ENCODE results near the gene PPP1R36.
"Not testable (repeated sequence)": the region's sequence is repeated elsewhere in the genome, so short reads cannot be mapped to it uniquely, and the experiment has no call there.

Gene PPP1R36

GRCh38 chr14:64561631-64562030, 11.9 kb downstream of the PPP1R36 start:
- H3K4me3 ChIP-seq (ENCODE audit: low read depth, low read length) = no peak overlapping the region
- TF ChIP-seq, protein P1, sequence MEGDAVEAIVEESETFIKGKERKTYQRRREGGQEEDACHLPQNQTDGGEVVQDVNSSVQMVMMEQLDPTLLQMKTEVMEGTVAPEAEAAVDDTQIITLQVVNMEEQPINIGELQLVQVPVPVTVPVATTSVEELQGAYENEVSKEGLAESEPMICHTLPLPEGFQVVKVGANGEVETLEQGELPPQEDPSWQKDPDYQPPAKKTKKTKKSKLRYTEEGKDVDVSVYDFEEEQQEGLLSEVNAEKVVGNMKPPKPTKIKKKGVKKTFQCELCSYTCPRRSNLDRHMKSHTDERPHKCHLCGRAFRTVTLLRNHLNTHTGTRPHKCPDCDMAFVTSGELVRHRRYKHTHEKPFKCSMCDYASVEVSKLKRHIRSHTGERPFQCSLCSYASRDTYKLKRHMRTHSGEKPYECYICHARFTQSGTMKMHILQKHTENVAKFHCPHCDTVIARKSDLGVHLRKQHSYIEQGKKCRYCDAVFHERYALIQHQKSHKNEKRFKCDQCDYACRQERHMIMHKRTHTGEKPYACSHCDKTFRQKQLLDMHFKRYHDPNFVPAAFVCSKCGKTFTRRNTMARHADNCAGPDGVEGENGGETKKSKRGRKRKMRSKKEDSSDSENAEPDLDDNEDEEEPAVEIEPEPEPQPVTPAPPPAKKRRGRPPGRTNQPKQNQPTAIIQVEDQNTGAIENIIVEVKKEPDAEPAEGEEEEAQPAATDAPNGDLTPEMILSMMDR (IDR thresholded peaks at IDR 0.05; ENCODE audit: low read depth, low read length) = no peak
- TF ChIP-seq, protein P2, sequence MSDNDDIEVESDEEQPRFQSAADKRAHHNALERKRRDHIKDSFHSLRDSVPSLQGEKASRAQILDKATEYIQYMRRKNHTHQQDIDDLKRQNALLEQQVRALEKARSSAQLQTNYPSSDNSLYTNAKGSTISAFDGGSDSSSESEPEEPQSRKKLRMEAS (IDR thresholded peaks at IDR 0.05; ENCODE audit: low read depth, low read length) = no peak
- no peak for TF ChIP-seq POLR2A (IDR thresholded peaks at IDR 0.05; ENCODE audit: extremely low read depth, insufficient read length)
- TF ChIP-seq MYC (IDR thresholded peaks at IDR 0.05; ENCODE audit: low read depth, low read length) = no peak
- DNase-seq (ENCODE audit: low read depth) = no peak

- TF ChIP-seq, protein P2 (IDR thresholded peaks at IDR 0.05; ENCODE audit: low read depth, low read length) = no peak
- TF ChIP-seq POLR2A (IDR thresholded peaks at IDR 0.05; ENCODE audit: extremely low read depth, insufficient read length) (no peak), MYC (IDR thresholded peaks at IDR 0.05; ENCODE audit: low read depth, low read length) (no peak)
- TF ChIP-seq, protein P1 (IDR thresholded peaks at IDR 0.05; ENCODE audit: low read depth, low read length) = no peak
- H3K4me3 ChIP-seq (ENCODE audit: low read depth, low read length) = no peak overlapping the region
- DNase-seq (ENCODE audit: low read depth) = no peak
Measured at GRCh38 chr14:64562436-64562835, 12.7 kb downstream of the PPP1R36 start.

DNA sequence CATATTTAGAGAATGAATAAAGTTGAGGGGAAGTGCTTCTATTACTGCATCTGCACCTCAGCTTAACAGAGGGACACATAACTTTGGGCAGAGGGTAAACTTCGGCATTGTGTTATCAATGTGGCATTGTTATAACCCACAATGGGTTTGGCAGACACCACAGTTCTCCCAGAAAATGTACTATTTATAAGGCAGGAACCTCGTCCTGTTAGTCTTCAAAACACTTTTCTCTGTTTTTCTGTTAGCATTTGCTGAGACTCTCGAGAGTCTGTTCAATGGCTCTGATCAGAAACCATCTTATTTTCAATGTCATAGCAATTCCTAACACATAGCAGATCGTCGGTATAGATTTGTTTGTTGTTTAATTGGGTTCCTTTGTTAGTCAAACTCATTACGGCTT, 13.9 kb downstream of the PPP1R36 start:
- DNase-seq (ENCODE audit: low read depth) = no peak
- no peak overlapping the region for H3K4me3 ChIP-seq (ENCODE audit: low read depth, low read length)
- TF ChIP-seq, protein P1 (IDR thresholded peaks at IDR 0.05; ENCODE audit: low read depth, low read length) = no peak
- TF ChIP-seq, protein P2 (IDR thresholded peaks at IDR 0.05; ENCODE audit: low read depth, low read length) = no peak
- no peak for TF ChIP-seq POLR2A (IDR thresholded peaks at IDR 0.05; ENCODE audit: extremely low read depth, insufficient read length)
- TF ChIP-seq MYC (IDR thresholded peaks at IDR 0.05; ENCODE audit: low read depth, low read length) = no peak

DNA sequence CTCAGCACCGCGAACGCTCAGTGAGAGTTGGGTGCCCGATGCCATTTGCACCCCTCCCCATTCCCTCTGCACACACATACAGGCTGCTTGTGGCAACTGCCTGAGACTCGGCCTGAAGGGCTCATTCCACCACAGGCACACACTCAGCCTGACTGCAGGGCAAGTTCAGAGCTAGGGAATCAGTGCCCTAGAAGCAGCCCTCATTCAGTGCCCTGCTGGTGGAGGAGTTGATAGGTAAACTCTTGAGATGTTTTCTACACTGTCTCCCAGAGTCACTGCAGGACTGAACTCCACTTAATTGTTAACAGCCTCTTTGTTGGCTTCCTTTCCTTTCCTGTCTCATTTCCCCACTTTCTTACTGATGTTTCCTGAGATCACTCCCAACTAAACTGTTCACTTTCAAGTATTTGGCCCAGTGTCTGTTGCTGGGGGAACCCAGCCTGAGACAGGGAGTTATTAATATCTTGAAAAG, 16.9 kb downstream of the PPP1R36 start:
- H3K4me3 ChIP-seq (ENCODE audit: low read depth, low read length) = no peak overlapping the region
- peak; percentile 21 for DNase-seq (ENCODE audit: low read depth)

DNA sequence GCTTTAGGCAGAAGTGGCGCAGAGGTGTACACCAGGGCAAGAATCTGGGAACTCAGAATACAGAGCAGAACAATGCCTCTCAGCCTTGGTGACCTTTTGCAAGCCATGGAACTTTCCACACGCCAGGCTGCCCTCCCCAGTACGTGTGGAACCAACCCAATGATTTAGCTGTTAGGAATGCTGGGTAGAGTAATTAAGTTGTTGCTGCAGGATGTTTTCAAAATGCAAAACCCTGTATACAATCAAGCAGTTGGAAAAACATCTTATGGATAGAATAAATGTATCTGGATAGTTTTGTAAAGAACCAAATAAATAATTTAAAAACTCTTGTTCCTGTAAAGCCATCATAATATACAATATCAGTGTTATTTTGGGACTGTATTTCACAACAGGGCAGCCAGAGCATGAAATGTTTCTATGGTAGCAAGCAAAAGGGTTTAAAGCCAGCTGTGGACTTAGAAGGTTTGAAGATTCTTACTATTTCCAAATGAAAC, 19.4 kb downstream of the PPP1R36 start:
- TF ChIP-seq MYC (IDR thresholded peaks at IDR 0.05; ENCODE audit: low read depth, low read length) (no peak), POLR2A (IDR thresholded peaks at IDR 0.05; ENCODE audit: extremely low read depth, insufficient read length) (no peak)
- TF ChIP-seq, protein P1 (IDR thresholded peaks at IDR 0.05; ENCODE audit: low read depth, low read length) = no peak
- TF ChIP-seq, protein P2 (IDR thresholded peaks at IDR 0.05; ENCODE audit: low read depth, low read length) = no peak
- no peak overlapping the region for H3K4me3 ChIP-seq (ENCODE audit: low read depth, low read length)
- no peak for DNase-seq (ENCODE audit: low read depth)

More for the DNA sequence above, 16.9 kb downstream of the PPP1R36 start:
- TF ChIP-seq MYC (IDR thresholded peaks at IDR 0.05; ENCODE audit: low read depth, low read length) (no peak), POLR2A (IDR thresholded peaks at IDR 0.05; ENCODE audit: extremely low read depth, insufficient read length) (no peak)
- TF ChIP-seq, protein P2 (IDR thresholded peaks at IDR 0.05; ENCODE audit: low read depth, low read length) = no peak
- TF ChIP-seq, protein P1 (IDR thresholded peaks at IDR 0.05; ENCODE audit: low read depth, low read length) = no peak

DNA sequence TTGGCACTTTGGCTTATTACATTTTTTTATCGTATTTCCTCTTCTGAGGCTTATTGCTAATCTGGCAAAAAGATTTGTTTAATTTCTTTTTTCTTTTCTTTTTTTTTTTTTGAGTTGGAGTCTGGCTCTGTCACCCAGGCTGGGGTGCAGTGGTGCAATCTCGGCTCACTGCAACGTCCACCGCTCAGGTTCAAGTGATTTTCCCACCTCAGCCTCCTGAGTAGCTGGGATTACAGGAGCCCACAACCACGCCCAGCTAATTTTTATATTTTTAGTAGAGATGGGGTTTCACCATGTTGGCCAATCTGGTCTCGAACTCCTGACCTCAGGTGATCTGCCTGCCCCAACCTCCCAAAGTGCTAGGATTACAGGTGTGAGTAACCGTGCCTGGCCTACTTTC, 19.9 kb downstream of the PPP1R36 start:
- not testable (repeated sequence) for DNase-seq (ENCODE audit: low read depth); H3K4me3 ChIP-seq (ENCODE audit: low read depth, low read length)
